Uterus (tissue), 2 donors: ENCODE data around the gene CD99.

Experiments used
- POLR2A ChIP-seq, 2 donors: fragments of 450-650 bp; IDR thresholded peaks; one replicate each; pipeline ENCODE4 v1.6.1; 2016; ENCODE audit warnings: antibody characterized with exemption in 2 of 2, mild to moderate bottlenecking in 1 of 2, moderate library complexity in 1 of 2
- TF ChIP-seq, protein P1 (sequence below), 4 experiments: fragments of 200-600 bp in 2 of 4; fragments of 450-650 bp in 2 of 4; sonication (generic) in 2 of 4; IDR thresholded peaks; one replicate each; pipeline ENCODE4 v1.5.1; 2016 to 2019; ENCODE audit warnings: antibody characterized with exemption in 4 of 4, mild to moderate bottlenecking in 2 of 4, moderate library complexity in 1 of 4

DNA sequence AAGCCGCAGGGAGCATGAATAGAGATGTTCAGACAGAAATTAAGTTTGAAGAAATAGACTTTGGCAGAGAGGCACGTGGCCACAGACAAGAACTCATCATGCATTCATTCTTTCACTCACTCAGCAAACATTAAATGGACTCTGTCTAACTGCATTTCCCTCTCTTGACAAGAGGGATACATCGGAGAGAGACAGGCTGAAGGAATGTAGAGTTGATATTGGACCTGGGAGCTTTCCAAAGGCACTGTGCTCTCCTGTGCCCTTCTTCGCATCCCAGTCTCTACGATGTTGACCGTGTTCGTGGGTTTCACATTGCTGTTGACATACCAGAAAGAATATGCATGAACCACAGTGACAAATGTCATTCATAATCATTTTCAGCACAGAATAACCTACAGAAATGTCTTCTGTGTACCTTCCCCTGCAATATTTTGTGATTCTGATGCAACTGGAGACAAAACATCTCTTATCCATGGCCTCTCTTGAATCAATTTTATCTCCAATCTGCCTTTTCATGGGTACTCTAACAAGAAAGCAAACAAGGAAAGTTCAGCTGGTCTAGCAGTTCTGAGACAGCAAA, 34.7 kb upstream of the CD99 start:
- TF ChIP-seq, protein P1, sequence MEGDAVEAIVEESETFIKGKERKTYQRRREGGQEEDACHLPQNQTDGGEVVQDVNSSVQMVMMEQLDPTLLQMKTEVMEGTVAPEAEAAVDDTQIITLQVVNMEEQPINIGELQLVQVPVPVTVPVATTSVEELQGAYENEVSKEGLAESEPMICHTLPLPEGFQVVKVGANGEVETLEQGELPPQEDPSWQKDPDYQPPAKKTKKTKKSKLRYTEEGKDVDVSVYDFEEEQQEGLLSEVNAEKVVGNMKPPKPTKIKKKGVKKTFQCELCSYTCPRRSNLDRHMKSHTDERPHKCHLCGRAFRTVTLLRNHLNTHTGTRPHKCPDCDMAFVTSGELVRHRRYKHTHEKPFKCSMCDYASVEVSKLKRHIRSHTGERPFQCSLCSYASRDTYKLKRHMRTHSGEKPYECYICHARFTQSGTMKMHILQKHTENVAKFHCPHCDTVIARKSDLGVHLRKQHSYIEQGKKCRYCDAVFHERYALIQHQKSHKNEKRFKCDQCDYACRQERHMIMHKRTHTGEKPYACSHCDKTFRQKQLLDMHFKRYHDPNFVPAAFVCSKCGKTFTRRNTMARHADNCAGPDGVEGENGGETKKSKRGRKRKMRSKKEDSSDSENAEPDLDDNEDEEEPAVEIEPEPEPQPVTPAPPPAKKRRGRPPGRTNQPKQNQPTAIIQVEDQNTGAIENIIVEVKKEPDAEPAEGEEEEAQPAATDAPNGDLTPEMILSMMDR (IDR thresholded peaks at IDR 0.05): no peak
- TF ChIP-seq POLR2A (IDR thresholded peaks at IDR 0.05): no peak
